Neuronal stem cell (in vitro differentiated cells): ENCODE data around the gene TUBB3.
"Not testable (repeated sequence)": the region's sequence is repeated elsewhere in the genome, so short reads cannot be mapped to it uniquely, and the experiment has no call there.

ENCODE experiments used
- DNase-seq: peaks from one replicate; pipeline ENCODE4 v3.0.0-alpha.2; 2013; ENCODE audit warnings: low spot score
- H2AFZ ChIP-seq: one replicate; pipeline ENCODE4 v1.6.1; 2013; ENCODE audit warnings: mild to moderate bottlenecking, low read length, inconsistent platforms
- H2AK5ac ChIP-seq: 2 replicates; pipeline ENCODE4 v1.6.1; 2013; ENCODE audit warnings: low read depth, mild to moderate bottlenecking, inconsistent platforms, low read length, moderate library complexity, mixed read lengths
- H2BK120ac ChIP-seq: 2 replicates; pipeline ENCODE4 v1.6.1; 2013; ENCODE audit warnings: low read depth, mild to moderate bottlenecking, inconsistent platforms, low read length, moderate library complexity, mixed read lengths
- H2BK12ac ChIP-seq: one replicate; pipeline ENCODE4 v1.6.1; 2013; ENCODE audit warnings: low read length, inconsistent platforms
- H2BK15ac ChIP-seq: 2 replicates; pipeline ENCODE4 v1.6.1; 2013; ENCODE audit warnings: mild to moderate bottlenecking, low read length, inconsistent platforms, mixed read lengths
- H2BK5ac ChIP-seq: one replicate; pipeline ENCODE4 v1.6.1; 2013; ENCODE audit warnings: inconsistent platforms, mild to moderate bottlenecking, low read length, moderate library complexity
- H3K14ac ChIP-seq: one replicate; pipeline ENCODE4 v1.6.1; 2013; ENCODE audit warnings: low read length, inconsistent platforms
- H3K18ac ChIP-seq: 2 replicates; pipeline ENCODE4 v1.6.1; 2013; ENCODE audit warnings: low read length, inconsistent platforms
- H3K23ac ChIP-seq: 2 replicates; pipeline ENCODE4 v1.6.1; 2013; ENCODE audit warnings: low read depth, mild to moderate bottlenecking, mixed read lengths, low read length, inconsistent platforms; ENCODE audit not compliant: poor library complexity
- H3K27ac ChIP-seq: replicated peaks from 3 replicates; pipeline ENCODE4 v1.5.1; 2013; ENCODE audit warnings: low read length, inconsistent platforms
- H3K27me3 ChIP-seq, 3 experiments: 2 replicates each; pipeline ENCODE4 v1.6.1; 2013; ENCODE audit warnings: low read length in 3 of 3, mild to moderate bottlenecking in 2 of 3, inconsistent platforms in 1 of 3, low read depth in 1 of 3, mixed read lengths in 1 of 3, moderate library complexity in 1 of 3; ENCODE audit not compliant: control insufficient read depth in 3 of 3, insufficient read depth in 3 of 3
- H3K36me3 ChIP-seq, 2 donors: replicated peaks in 1 of 2; 2 replicates each; pipeline ENCODE4 v1.6.1; 2013; ENCODE audit warnings: low read length in 2 of 2; ENCODE audit not compliant: control insufficient read depth in 2 of 2, insufficient read depth in 2 of 2
- H3K4ac ChIP-seq: 2 replicates; pipeline ENCODE4 v1.6.1; 2013; ENCODE audit warnings: inconsistent platforms, mild to moderate bottlenecking, low read length, moderate library complexity
- H3K4me1 ChIP-seq, 2 donors: 1 replicate in 1 of 2; 2 replicates in 1 of 2; pipeline ENCODE4 v1.6.1; 2013; ENCODE audit warnings: low read length in 2 of 2, low read depth in 1 of 2; ENCODE audit not compliant: control insufficient read depth in 2 of 2, insufficient read depth in 1 of 2
- H3K4me2 ChIP-seq: one replicate; pipeline ENCODE4 v1.6.1; 2013; ENCODE audit warnings: mild to moderate bottlenecking, low read length, inconsistent platforms; ENCODE audit not compliant: insufficient read depth, poor library complexity, severe bottlenecking
- H3K4me3 ChIP-seq, 2 donors: 2 replicates each; pipeline ENCODE4 v1.5.1; 2013; ENCODE audit warnings: low read length in 2 of 2, mild to moderate bottlenecking in 2 of 2, inconsistent platforms in 1 of 2, moderate library complexity in 1 of 2
- H3K79me1 ChIP-seq: one replicate; pipeline ENCODE4 v1.6.1; 2013; ENCODE audit warnings: low read depth, mild to moderate bottlenecking, inconsistent platforms, low read length, moderate library complexity
- H3K9ac ChIP-seq: one replicate; pipeline ENCODE4 v1.6.1; 2013; ENCODE audit warnings: mild to moderate bottlenecking, low read depth, low read length, inconsistent platforms; ENCODE audit not compliant: poor library complexity
- H3K9me3 ChIP-seq, 2 donors: replicated peaks in 1 of 2; 2 replicates each; pipeline versions ENCODE3 to v1.6.1; 2013; ENCODE audit warnings: low read length in 2 of 2, mild to moderate bottlenecking in 2 of 2, inconsistent platforms in 1 of 2, low read depth in 1 of 2, mixed read lengths in 1 of 2, moderate library complexity in 1 of 2; ENCODE audit not compliant: control insufficient read depth in 2 of 2, insufficient read depth in 1 of 2
- H4K8ac ChIP-seq: one replicate; pipeline ENCODE4 v1.6.1; 2013; ENCODE audit warnings: low read depth, mild to moderate bottlenecking, inconsistent platforms, low read length, moderate library complexity
- H4K91ac ChIP-seq: one replicate; pipeline ENCODE4 v1.6.1; 2013; ENCODE audit warnings: low read length, low read depth, mild to moderate bottlenecking, inconsistent platforms; ENCODE audit not compliant: poor library complexity
- WGBS, 2 donors: extraction: QIAGEN DNeasy Blood & Tissue Kit; methylation state at CpG; one replicate each; pipeline ENCODE4 v1.1.7; 2013; ENCODE audit warnings: missing lambda C conversion rate in 2 of 2, mixed read lengths in 1 of 2; ENCODE audit not compliant: insufficient read length in 2 of 2, insufficient replicate concordance in 1 of 2; ENCODE audit errors: extremely low coverage in 2 of 2; 5-methylcytosine and 5-hydroxymethylcytosine counted together

The TUBB3 gene

DNA sequence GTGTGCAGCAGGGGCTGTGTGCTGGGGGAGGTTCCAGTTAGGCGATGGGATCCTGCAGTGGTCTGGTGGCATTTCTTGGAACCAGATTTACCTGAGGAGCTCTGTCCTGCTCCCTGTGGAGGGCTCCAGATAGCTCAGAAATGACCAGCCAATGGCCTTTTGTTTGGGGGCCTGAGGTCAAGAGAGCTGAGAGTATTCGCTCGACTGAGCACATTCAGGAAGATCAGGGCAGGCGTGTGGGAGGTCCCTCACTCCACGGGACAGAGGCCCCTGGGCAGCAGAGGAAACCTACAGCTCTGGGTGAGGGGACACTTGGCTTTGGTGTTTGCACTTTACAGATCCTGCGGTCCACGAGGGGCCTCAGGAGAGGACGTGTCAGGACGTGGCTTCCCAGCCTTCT is 43.6 kb downstream of the TUBB3 start:
- Histone ChIP-seq H3K4me2 (peak overlapping the region; percentile 12), H2AFZ (no peak overlapping the region), H3K4me1 (peaks cover 12 to 15% of the 10 kb centered on the region in 2 donors), H4K8ac (no peak overlapping the region), H3K23ac (no peak overlapping the region), H3K4me3 (no peak overlapping the region), H3K27ac (no peak overlapping the region), H3K9me3 (peaks cover 16 to 19% of the 10 kb centered on the region in 2 donors), H3K27me3 (no peaks in the 10 kb centered on the region), H3K9ac (peak overlapping the region; percentile 63), H4K91ac (no peak overlapping the region), H2BK120ac (no peak overlapping the region), H3K18ac (peak overlapping the region; percentile 11), H2BK15ac (no peak overlapping the region), H3K79me1 (peaks cover 2% of the 10 kb centered on the region), H3K4ac (no peak overlapping the region), H3K36me3 (peaks cover 10 to 41% of the 10 kb centered on the region in 2 donors), H2BK5ac (no peak overlapping the region), H3K14ac (peak overlapping the region; percentile 10), H2BK12ac (no peak overlapping the region), H2AK5ac (no peak overlapping the region)
- no CpG with 5 or more reads among the region's 9 CpGs for WGBS, 2 donors
- DNase-seq = peak; percentile 31

- DNase-seq, H3K9ac ChIP-seq, H4K8ac ChIP-seq, H2BK120ac ChIP-seq, H3K79me1 ChIP-seq, H3K4me2 ChIP-seq, H3K23ac ChIP-seq, H3K27me3 ChIP-seq, H2BK5ac ChIP-seq, H2BK12ac ChIP-seq, H2AK5ac ChIP-seq, H3K4ac ChIP-seq, H2AFZ ChIP-seq, H3K14ac ChIP-seq, H3K27ac ChIP-seq, H3K4me3 ChIP-seq, H3K18ac ChIP-seq, H4K91ac ChIP-seq, H2BK15ac ChIP-seq: not testable (repeated sequence)
- Histone ChIP-seq H3K4me1 (peaks cover 18% of the 10 kb centered on the region in 2 donors), H3K36me3 (peaks cover 10 to 41% of the 10 kb centered on the region in 2 donors), H3K9me3 (peaks cover 19 to 23% of the 10 kb centered on the region in 2 donors)
- no CpG with 5 or more reads among the region's 5 CpGs for WGBS, 2 donors
These were observed 44.3 kb downstream of the TUBB3 start for GRCh38 chr16:89967436-89967835.

GRCh38 chr16:89968074-89968473 is 44.9 kb downstream of the TUBB3 start:
- H3K14ac ChIP-seq, H3K18ac ChIP-seq, H3K79me1 ChIP-seq, H3K27ac ChIP-seq, H2BK5ac ChIP-seq, H4K8ac ChIP-seq, DNase-seq, H3K23ac ChIP-seq, H4K91ac ChIP-seq, H2AK5ac ChIP-seq, H3K4ac ChIP-seq, H3K4me3 ChIP-seq, H3K4me2 ChIP-seq, H2BK120ac ChIP-seq, H3K9ac ChIP-seq, H2BK12ac ChIP-seq, H2AFZ ChIP-seq, H2BK15ac ChIP-seq, H3K27me3 ChIP-seq: not testable (repeated sequence)
- WGBS, 2 donors = no CpG with 5 or more reads among the region's 11 CpGs
- H3K9me3 ChIP-seq = peaks cover 19 to 23% of the 10 kb centered on the region in 2 donors
- H3K36me3 ChIP-seq = peaks cover 10 to 36% of the 10 kb centered on the region in 2 donors
- H3K4me1 ChIP-seq = peaks cover 18% of the 10 kb centered on the region in 2 donors

- H3K4me2 ChIP-seq = no peak overlapping the region
- H2BK12ac ChIP-seq = no peak overlapping the region
- no peak overlapping the region for H2BK15ac ChIP-seq
- H2AFZ ChIP-seq = no peak overlapping the region
- no peak overlapping the region for H3K27ac ChIP-seq
- no peak overlapping the region for H3K14ac ChIP-seq
- H3K4me1 ChIP-seq = peaks cover 18 to 23% of the 10 kb centered on the region in 2 donors
- H2AK5ac ChIP-seq = no peak overlapping the region
- peaks cover 11 to 28% of the 10 kb centered on the region in 2 donors for H3K36me3 ChIP-seq
- H4K91ac ChIP-seq = no peak overlapping the region
- no CpG with 5 or more reads among the region's 6 CpGs for WGBS, 2 donors
- no peak overlapping the region for H2BK120ac ChIP-seq
- no peak overlapping the region for H3K18ac ChIP-seq
- no peak overlapping the region for H4K8ac ChIP-seq
- no peak overlapping the region for H3K9ac ChIP-seq
- H2BK5ac ChIP-seq = no peak overlapping the region
- no peak overlapping the region for H3K4ac ChIP-seq
- H3K9me3 ChIP-seq = peaks cover 19 to 23% of the 10 kb centered on the region in 2 donors
- H3K23ac ChIP-seq = no peak overlapping the region
- H3K4me3 ChIP-seq = no peak overlapping the region
- H3K79me1 ChIP-seq = peaks cover 3% of the 10 kb centered on the region
- no peaks in the 10 kb centered on the region for H3K27me3 ChIP-seq
- no peak for DNase-seq
These were observed 46.7 kb downstream of the TUBB3 start for GRCh38 chr16:89969741-89970410.
